H7 (cell line): ENCODE results near the gene USP47. TPM values are rescaled to one million over a fixed set of nuclear protein-coding genes. Genes with fewer than 3 reads are reported as not detected.

Experiments used
- DNase-seq: peaks from one replicate; pipeline ENCODE4 v3.0.0; 2012
- H3K27me3 ChIP-seq: 2 replicates; pipeline ENCODE4 v1.6.0; 2011; ENCODE audit warnings: mild to moderate bottlenecking, low read length; ENCODE audit not compliant: control insufficient read depth, insufficient read depth
- H3K36me3 ChIP-seq: replicated peaks from 2 replicates; pipeline ENCODE4 v1.5.1; 2011; ENCODE audit warnings: low read length; ENCODE audit not compliant: control insufficient read depth, insufficient read depth
- H3K4me3 ChIP-seq: 2 replicates; pipeline ENCODE4 v1.5.1; 2011; ENCODE audit warnings: low read depth, mild to moderate bottlenecking, control low read depth, low read length, moderate library complexity; ENCODE audit not compliant: insufficient read depth
- total RNA-seq: library from RNA; depleted of rRNA; stranded (reverse); fragments of >200 nt; shearing (Covaris generic); gene quantifications from 2 replicates; pipeline ENCODE4 v1.2.3, GENCODE V29; 2014

USP47 gene
- total RNA-seq, 1 experiment from 2014 or later: 25.8 TPM

DNA sequence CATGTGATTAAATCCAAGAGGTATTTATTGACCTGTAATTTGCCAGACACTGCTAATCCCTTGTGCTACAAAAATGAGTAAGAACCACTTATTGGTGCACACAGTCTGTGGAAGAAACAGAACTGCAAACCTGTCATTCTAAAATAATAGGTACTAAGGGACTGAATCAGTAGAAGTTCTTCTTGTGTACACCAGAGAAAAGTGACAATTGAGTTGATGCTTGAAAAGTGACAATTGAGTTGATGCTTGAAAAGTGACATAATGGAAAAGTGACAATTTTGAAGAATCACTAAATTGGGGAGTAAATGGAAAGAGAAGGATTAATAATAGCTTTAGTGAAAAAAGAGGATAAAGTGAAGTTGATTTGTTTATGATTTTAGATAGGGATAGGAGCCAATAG is 110.3 kb downstream of the USP47 start:
- no peak overlapping the region for H3K4me3 ChIP-seq
- H3K27me3 ChIP-seq: no peaks in the 10 kb centered on the region
- no peak for DNase-seq
- peaks cover 2% of the 10 kb centered on the region for H3K36me3 ChIP-seq

DNA sequence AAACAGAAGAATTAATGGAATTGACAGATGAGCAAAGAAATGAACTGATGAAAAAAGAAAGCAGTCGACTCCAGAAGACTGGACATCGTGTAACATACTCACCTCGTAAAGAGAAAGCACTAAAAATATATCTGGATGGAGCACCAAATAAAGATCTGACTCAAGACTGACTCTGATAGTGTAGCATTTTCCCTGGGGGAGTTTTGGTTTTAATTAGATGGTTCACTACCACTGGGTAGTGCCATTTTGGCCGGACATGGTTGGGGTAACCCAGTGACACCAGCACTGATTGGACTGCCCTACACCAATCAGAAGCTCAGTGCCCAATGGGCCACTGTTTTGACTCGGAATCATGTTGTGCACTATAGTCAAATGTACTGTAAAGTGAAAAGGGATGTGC is 114.2 kb downstream of the USP47 start:
- Histone ChIP-seq H3K36me3 (peaks cover 2% of the 10 kb centered on the region), H3K4me3 (no peak overlapping the region)
- DNase-seq: no peak

DNA sequence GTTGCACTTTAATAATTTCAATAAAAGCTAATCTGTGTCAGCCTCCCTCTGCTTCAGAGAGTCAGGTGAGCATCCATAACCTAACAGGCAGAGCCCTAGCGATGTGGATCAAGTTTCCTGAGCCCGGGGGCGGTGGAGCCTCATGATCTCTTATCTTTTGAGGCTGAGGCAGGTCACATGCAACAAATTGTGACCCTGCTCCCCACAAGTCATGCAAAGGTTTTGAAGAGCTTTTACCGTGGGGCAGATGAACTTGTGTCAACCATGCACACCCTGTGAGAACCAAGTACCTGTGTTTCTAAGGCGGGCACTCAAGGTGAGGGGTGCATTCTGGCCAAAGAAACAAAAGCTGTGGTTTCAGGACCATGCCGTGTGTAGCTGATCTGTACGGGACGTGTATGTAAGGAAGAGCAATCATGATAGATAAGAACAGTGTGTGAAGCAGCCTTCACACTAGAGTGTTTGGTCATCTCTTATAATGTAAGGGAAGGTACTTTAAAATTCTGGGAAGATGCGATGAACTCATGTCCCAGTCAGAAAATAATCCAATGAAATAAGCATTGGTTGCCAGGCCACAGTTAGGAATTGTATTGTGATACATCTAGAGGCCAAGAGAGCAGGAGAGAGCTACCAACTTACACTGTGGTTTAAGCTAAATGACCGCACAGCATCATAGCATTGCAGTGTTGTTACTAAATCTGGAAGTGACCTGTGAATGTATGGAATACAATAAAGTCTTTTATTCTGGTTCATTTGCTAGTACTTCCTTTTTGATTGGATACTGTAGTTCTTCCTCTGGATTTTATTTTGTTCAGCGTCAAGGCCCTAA is 116.8 kb downstream of the USP47 start:
- Histone ChIP-seq H3K36me3 (peaks cover 2% of the 10 kb centered on the region; the same call in 1 of the 2 replicates), H3K4me3 (no peak overlapping the region), H3K27me3 (no peaks in the 10 kb centered on the region)
- DNase-seq: no peak

More for the DNA sequence above, 114.2 kb downstream of the USP47 start:
- no peaks in the 10 kb centered on the region for H3K27me3 ChIP-seq

DNA sequence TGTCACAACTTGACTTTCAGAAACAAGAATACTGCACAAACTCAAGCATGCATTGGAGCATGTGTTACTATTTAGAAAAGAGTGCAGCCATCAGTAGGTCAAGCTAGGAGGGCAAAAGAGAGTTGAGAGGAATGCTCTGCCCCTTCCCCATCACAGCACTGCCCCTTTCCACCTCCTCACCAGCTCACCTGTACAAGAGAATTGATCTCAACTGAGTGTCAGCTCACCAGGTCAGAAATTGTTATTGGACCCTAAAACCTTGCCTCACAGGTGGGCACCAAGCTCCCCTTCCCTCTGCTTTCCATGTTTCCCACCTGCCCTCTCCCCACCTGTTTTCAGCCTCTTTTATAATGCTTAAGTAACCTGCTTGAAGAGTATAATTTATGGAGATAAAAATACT is 117.8 kb downstream of the USP47 start:
- Histone ChIP-seq H3K4me3 (no peak overlapping the region), H3K36me3 (peaks cover 2% of the 10 kb centered on the region), H3K27me3 (no peaks in the 10 kb centered on the region)
- no peak for DNase-seq

DNA sequence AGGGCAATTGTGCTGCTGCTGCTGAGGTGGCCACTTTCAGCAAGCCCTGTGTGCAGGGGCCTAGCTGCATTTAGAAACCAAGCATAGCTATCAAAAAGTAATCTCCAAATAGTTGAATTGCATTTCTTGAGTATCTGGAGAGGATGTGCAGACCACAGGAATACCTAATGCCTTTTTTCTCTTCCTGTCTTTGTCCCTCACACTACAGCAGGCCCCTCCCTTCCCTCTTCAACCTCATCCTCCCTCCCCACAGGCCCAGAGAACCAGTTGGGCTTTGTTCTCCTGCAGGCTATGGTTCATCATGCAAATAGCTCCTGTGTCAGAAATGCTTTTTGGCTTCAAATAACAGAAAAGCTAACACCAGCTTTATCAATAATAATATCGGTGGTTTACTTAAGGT is 118.9 kb downstream of the USP47 start:
- Histone ChIP-seq H3K36me3 (no peaks in the 10 kb centered on the region; the same call in none of the 2 replicates), H3K27me3 (no peaks in the 10 kb centered on the region), H3K4me3 (no peak overlapping the region)
- no peak for DNase-seq

DNA sequence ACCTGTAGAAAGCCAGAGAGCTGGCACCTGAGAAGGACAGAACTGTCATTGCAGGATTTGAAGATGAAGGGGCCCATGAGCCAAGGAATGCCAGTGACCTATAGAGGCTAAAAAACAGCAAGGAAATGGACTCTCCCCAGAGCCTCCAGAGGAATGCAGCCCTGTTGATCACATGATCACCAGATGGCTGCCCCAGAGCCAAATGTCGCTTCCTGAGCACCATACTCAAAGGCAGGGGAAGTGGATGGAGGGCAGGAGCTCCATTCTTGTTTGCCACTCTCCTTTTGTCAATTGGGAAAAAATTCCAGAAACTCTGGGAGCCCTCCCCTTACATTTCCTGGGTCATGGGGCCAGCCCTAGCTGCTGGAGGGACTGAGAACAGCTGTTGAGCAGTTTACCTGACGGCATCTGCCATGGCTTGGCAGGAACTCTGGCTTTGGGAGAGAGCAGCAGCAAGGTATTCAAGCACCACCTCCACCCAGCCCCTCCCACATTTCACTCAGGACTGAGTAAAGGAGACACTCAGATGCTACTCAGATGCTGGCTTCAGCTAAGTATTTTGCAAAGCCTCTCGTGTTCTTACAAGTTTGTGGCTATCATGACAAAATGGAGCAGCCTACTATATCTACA is 119.7 kb downstream of the USP47 start:
- DNase-seq: no peak
- Histone ChIP-seq H3K4me3 (no peak overlapping the region), H3K36me3 (no peaks in the 10 kb centered on the region; the same call in none of the 2 replicates), H3K27me3 (no peaks in the 10 kb centered on the region)

DNA sequence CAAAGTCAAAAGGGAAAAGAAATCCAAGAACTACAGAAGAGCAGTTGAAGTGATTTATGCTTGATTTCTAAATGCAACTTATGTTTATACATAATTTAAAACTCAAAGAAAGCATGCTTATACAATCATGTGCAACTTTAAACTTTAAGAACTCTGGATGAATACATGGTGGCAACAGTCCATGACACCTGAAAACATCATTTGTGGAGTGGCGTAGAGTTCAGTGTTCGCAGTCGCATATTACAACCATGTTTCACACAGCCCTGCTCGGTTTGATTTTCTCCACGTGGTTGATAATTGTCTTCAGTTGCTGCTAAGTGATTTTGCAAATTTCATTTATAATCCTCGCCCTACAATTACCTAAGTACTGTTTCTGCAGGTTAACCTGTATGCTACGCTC is 121.3 kb downstream of the USP47 start:
- H3K4me3 ChIP-seq: no peak overlapping the region
- H3K27me3 ChIP-seq: no peaks in the 10 kb centered on the region

DNA sequence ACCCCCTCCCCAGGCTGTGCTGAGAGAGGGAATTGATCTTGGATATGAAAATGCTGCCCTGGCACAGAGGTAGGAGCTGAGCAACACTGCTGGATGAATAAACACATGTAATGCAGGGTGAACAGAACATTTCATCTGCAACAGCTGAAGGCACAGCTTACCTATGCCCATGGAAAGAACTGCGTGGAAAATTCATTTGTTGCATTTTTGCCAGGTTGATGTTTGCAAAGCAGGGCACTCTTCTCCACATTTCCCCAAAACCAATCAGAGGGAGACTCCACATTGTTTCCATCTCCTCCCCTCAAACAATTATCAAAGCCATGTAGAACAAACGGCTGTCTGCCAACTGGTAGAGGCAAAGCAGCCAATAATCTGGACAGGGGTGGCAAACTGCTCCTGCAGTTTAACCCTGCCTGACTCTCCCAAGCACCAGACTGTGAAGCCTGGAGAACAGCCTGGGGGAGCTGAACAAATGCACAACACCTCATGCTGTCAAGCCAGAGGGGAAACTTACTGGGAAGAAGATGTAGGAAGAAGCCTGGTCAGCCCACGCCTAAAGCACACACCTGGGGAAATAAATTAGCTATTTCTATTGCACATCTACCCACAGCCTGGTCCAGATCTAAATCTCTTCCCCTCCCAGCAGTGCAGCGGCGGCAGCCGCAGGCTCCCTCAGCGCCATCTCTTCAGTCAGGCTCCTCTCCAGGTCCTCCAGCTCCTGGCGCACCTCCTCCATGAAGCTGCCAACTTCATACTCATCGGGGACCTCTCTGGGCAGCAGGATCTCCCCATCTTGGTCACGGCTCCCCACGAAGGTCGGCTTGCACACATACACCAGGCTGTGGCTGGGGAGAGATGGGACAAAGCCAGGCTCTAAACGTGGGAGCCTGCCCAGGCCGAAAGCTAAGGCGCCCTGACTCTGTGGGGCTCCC is 122.3 kb downstream of the USP47 start:
- no peak overlapping the region for H3K4me3 ChIP-seq
- peak; percentile 12 for DNase-seq
- no peaks in the 10 kb centered on the region for H3K27me3 ChIP-seq
- H3K36me3 ChIP-seq: no peaks in the 10 kb centered on the region; the same call in 1 of the 2 replicates

More for the DNA sequence above, 121.3 kb downstream of the USP47 start:
- DNase-seq: no peak
- no peaks in the 10 kb centered on the region; the same call in 1 of the 2 replicates for H3K36me3 ChIP-seq

DNA sequence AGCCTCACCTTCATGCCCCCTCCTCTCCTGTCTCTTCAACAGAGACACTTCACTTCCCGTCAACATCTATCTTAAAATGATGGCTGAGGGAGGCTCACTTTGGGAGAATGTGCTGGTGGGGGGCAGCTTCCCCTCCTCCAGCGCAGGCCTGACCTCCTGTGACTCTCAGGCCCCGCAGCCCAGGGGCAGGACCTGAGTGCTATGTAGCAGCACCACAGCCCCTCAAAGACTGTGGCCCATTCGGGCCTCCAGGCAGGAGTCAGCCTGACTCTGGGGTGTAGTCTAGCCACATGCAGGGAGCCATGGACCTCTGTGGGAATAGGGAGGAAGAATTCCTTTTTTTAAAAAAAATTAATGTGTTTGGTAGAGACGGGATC is 123.0 kb downstream of the USP47 start:
- peak; percentile 13 for DNase-seq
- no peaks in the 10 kb centered on the region for H3K27me3 ChIP-seq
- no peak overlapping the region for H3K4me3 ChIP-seq
- H3K36me3 ChIP-seq: no peaks in the 10 kb centered on the region; the same call in 1 of the 2 replicates

DNA sequence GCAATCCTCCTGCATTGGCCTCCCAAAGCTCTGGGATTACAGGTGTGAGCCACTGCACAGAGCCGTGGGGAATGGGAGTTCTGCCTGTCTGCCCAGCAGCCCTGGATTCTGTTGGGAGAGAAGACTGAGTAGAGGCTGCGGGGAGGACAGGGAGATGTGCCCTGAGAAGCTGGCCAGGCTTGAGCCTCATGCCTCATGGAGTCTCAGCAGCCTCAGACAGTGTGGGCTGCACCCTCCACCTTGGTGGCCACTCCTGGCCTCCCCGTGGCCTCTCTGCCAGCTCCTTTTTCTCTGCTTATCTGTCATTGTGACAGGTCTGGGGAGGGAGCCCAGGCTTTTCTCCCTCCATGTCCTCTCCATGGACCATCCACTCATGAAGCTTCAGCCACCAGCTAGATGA is 123.4 kb downstream of the USP47 start:
- H3K27me3 ChIP-seq: no peaks in the 10 kb centered on the region
- H3K36me3 ChIP-seq: no peaks in the 10 kb centered on the region; the same call in 1 of the 2 replicates
- H3K4me3 ChIP-seq: no peak overlapping the region
- DNase-seq: peak; percentile 14

DNA sequence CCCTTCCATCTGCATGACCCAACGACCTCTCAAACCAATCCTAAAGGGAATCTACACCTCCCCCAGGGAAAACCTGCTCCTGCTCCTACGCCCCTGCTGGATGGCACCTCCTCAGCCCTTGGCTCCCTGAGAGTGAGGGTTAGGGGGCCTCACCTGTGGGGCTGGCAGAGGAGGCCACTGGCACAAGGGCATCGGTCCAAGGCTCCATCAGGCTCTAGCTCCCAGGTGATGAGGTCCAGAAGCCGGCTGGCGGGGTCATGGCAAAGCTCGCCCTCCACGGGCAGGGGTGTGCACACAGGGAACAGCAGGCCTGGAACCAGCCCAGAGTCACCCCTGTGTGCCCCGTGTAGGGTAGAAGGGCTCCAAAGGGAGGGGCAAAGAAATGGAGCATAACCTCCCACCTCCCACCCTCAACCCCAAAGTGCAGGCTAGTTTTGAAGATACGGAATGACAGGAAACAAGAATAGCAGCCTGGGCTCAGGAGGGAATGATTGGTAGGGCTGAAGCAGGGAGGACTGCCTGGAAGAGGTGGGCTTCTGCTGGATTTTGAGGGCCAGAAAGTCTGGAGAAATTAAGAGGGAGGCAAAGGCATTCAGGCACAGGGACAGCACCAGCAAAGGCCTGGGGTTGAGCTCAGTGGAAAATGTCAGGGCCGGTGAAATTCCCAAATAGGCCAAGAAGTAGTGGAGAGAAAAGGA is 124.0 kb downstream of the USP47 start:
- H3K27me3 ChIP-seq: no peaks in the 10 kb centered on the region
- H3K4me3 ChIP-seq: no peak overlapping the region
- H3K36me3 ChIP-seq: no peaks in the 10 kb centered on the region; the same call in 1 of the 2 replicates
- DNase-seq: peak; percentile 10

DNA sequence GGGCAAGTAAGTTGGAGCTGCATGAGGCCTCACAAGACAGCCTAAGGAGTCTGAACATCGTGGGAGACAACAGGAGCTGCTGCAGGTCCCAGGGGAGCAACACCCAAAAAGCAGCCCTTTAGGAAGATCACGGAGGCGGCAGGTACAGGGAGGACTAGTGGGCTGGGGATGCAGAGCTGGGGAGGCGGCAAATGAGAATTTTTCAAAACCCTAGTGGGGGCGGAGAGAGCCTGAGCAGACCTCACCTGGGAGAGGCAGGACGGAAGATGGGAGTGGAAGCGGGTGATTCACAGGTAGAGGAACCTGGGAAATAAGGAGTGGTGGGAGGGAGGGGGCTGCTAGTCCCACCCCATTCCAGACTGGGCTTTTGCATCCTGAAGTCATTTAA is 124.6 kb downstream of the USP47 start:
- Histone ChIP-seq H3K4me3 (no peak overlapping the region), H3K27me3 (no peaks in the 10 kb centered on the region), H3K36me3 (no peaks in the 10 kb centered on the region; the same call in 1 of the 2 replicates)
- DNase-seq: peak; percentile 24

DNA sequence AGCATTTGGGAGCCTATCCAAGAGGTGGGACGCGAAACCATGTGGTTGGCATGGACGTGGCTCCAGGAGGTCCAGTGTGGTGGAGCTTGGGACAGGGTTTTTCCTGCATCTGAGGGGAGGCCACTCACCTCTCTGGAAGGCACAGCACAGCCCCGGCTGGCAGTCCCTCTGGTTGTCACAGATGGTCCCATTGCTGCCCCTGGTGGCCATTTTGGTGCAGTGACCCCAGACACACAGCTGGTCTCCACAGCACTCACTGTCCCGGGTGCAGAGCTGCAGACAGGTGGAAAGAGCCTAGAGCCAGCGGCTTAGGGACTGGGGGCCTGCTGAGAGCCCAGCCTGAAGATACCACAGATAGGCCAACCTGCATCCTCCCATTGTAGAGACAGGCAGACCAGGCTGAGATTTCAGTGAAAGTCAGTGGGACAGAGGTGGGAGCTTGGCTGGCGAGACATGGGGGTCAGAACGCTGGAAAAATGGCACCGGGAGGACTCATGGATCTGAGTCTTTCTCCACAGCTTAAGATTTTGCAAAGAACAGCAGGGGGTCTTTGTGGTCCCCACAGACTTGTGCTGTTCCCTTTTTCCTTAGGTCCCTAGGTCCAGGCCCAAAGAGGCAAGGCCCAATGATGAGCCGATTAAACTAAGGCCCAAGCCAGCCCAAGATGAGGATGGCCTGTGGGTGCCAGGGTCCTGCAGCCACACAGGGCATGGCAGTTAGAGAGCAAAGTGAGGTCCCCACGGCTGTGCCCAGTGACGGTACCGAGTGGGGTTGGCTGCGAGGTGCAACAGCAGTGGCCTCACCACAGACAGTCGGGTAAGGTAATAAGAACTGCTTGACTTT is 125.3 kb downstream of the USP47 start:
- peak; percentile 90 for DNase-seq
- no peak overlapping the region for H3K4me3 ChIP-seq
- H3K36me3 ChIP-seq: no peaks in the 10 kb centered on the region; the same call in 1 of the 2 replicates
- no peaks in the 10 kb centered on the region for H3K27me3 ChIP-seq
